ENCODE measurements around the gene KRTAP4-11.
"Not testable (repeated sequence)": the region's sequence is repeated elsewhere in the genome, so short reads cannot be mapped to it uniquely, and the experiment has no call there.

- TF ChIP-seq, protein P1, sequence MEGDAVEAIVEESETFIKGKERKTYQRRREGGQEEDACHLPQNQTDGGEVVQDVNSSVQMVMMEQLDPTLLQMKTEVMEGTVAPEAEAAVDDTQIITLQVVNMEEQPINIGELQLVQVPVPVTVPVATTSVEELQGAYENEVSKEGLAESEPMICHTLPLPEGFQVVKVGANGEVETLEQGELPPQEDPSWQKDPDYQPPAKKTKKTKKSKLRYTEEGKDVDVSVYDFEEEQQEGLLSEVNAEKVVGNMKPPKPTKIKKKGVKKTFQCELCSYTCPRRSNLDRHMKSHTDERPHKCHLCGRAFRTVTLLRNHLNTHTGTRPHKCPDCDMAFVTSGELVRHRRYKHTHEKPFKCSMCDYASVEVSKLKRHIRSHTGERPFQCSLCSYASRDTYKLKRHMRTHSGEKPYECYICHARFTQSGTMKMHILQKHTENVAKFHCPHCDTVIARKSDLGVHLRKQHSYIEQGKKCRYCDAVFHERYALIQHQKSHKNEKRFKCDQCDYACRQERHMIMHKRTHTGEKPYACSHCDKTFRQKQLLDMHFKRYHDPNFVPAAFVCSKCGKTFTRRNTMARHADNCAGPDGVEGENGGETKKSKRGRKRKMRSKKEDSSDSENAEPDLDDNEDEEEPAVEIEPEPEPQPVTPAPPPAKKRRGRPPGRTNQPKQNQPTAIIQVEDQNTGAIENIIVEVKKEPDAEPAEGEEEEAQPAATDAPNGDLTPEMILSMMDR (IDR thresholded peaks at IDR 0.05; ENCODE audit: low read depth, low read length), result not testable (repeated sequence)
- TF ChIP-seq EZH2phosphoT487 (IDR thresholded peaks at IDR 0.05; ENCODE audit: low read depth), result not testable (repeated sequence)
Measured at GRCh38 chr17:41148971-41149651, 30.9 kb upstream of the KRTAP4-11 start.
